ENCODE data around the gene SSNA1. TPM values are rescaled to one million over a fixed set of nuclear protein-coding genes. Genes with fewer than 3 reads are reported as not detected.

SSNA1 gene
- total RNA-seq, 5 donors from 2014 or later (not counting 1 experiment from before 2014, with no cell fraction given), result 37.0 to 71.6 (median 64.0) TPM

- Mint-ChIP-seq H3K9me3 (no peaks in the 10 kb centered on the region), H3K4me1 (peaks cover 39 to 63% (median 48%) of the 10 kb centered on the region in 3 donors), H3K27ac (peak overlapping the region; percentile 88 to 89), H3K36me3 (peaks cover 9% of the 10 kb centered on the region), H3K4me3 (peak overlapping the region; percentile 90 to 92 (median 91)), H3K27me3 (no peaks in the 10 kb centered on the region)
- H3K27me3 ChIP-seq (replicated peaks in 1 of 2; ENCODE audit: control insufficient read depth in 2 of 2, extremely low read depth in 1 of 2, insufficient read depth in 2 of 2, low read length in 1 of 2), result peaks cover 0 to under 1% of the 10 kb centered on the region in 2 experiments
- peaks cover 22 to 53% of the 10 kb centered on the region in 2 experiments for H3K4me1 ChIP-seq (ENCODE audit: control insufficient read depth in 1 of 2, extremely low read depth in 1 of 2, insufficient read depth in 2 of 2, low read length in 2 of 2)
- POLR2A ChIA-PET, result interaction anchor here in 1 of 2 donors (1.2 kb wide), 1 partner anchor 36 kb away, joined by 4 read pairs; the partner anchor contains the start of gene TUBB4B
- peak overlapping the region; percentile 71 to 88 for H3K4me3 ChIP-seq (ENCODE audit: control insufficient read depth in 1 of 2, extremely low read depth in 1 of 2, low read length in 1 of 2)
- H3K9me3 ChIP-seq, result no peaks in the 10 kb centered on the region
- DNase-seq (no peak), ATAC-seq (replicated peaks in 1 of 4) (no peak)
- CTCF ChIA-PET, result interaction anchor here in 1 of 2 donors (0.5 to 0.6 kb wide), 2 partner anchors 32 to 84 kb away, joined by 3 read pairs; no protein-coding TSS in a partner anchor
- peak overlapping the region; percentile 73 for H3K27ac ChIP-seq (ENCODE audit: low read length)
- WGBS (ENCODE audit: insufficient coverage), result 21% methylated on average over 20 of the region's 21 CpGs
- H3K36me3 ChIP-seq (ENCODE audit: control insufficient read depth in 2 of 2, extremely low read depth in 1 of 2, insufficient read depth in 1 of 2, low read length in 1 of 2), result peaks cover 0 to 6% of the 10 kb centered on the region in 2 donors
Measured at GRCh38 chr9:137204731-137205125, 16.3 kb downstream of the SSNA1 start.

- POLR2A ChIA-PET, result interaction anchor here (1.0 to 1.2 kb wide), 2 partner anchors 17 to 36 kb away, joined by 3 to 4 read pairs; partner anchors contain the start of genes RNF208 (in 1 of the 2) and TUBB4B (in 1 of the 2)
- CTCF ChIA-PET, result interaction anchor here in 1 of 2 donors (0.6 kb wide), 1 partner anchor 31 kb away, joined by 3 read pairs; no protein-coding TSS in a partner anchor
- DNase-seq (peak; percentile 80 to 95 (median 91)), ATAC-seq (replicated peaks in 1 of 4) (peak; percentile 50 to 59 (median 54))
- H3K36me3 Mint-ChIP-seq, result peaks cover 9% of the 10 kb centered on the region
- peaks cover 22 to 51% of the 10 kb centered on the region in 2 experiments for H3K4me1 ChIP-seq (ENCODE audit: control insufficient read depth in 1 of 2, extremely low read depth in 1 of 2, insufficient read depth in 2 of 2, low read length in 2 of 2)
- H3K27ac ChIP-seq (ENCODE audit: low read length), result peak within 1 kb of the TSS; percentile 73
- H3K27ac Mint-ChIP-seq, result peak within 1 kb of the TSS; percentile 88 to 89
- H3K4me3 ChIP-seq (ENCODE audit: control insufficient read depth in 1 of 2, extremely low read depth in 1 of 2, low read length in 1 of 2), result peak within 1 kb of the TSS; percentile 71 to 88
- H3K27me3 Mint-ChIP-seq, result no peaks in the 10 kb centered on the region
- H3K9me3 Mint-ChIP-seq, result no peaks in the 10 kb centered on the region
- no peaks in the 10 kb centered on the region for H3K9me3 ChIP-seq
- peak within 1 kb of the TSS; percentile 90 to 92 (median 91) for H3K4me3 Mint-ChIP-seq
- no peaks in the 10 kb centered on the region for H3K27me3 ChIP-seq (replicated peaks in 1 of 2; ENCODE audit: control insufficient read depth in 2 of 2, extremely low read depth in 1 of 2, insufficient read depth in 2 of 2, low read length in 1 of 2)
- peaks cover 0 to 6% of the 10 kb centered on the region in 2 donors for H3K36me3 ChIP-seq (ENCODE audit: control insufficient read depth in 2 of 2, extremely low read depth in 1 of 2, insufficient read depth in 1 of 2, low read length in 1 of 2)
- H3K4me1 Mint-ChIP-seq, result peaks cover 39 to 63% (median 48%) of the 10 kb centered on the region in 3 donors
- WGBS (ENCODE audit: insufficient coverage), result under 1% methylated on average over 95 of the region's 98 CpGs
Measured at GRCh38 chr9:137205126-137206069, 16.9 kb downstream of the SSNA1 start, which contains the start of the genes NDOR1 and TMEM203. Gene NDOR1, plus strand, starts transcription at chr9:137205700. Its CDS starts 78 bp downstream, at chr9:137205778. Gene TMEM203, minus strand, starts transcription at chr9:137205648. Its CDS starts 234 bp downstream, at chr9:137205414.

GRCh38 chr9:137206602-137207001, 18.1 kb downstream of the SSNA1 start:
- H3K4me1 ChIP-seq (ENCODE audit: control insufficient read depth in 1 of 2, extremely low read depth in 1 of 2, insufficient read depth in 2 of 2, low read length in 2 of 2), result peaks cover 19 to 44% of the 10 kb centered on the region in 2 experiments
- ATAC-seq (replicated peaks in 1 of 4) (no peak), DNase-seq (no peak)
- H3K9me3 ChIP-seq, result no peaks in the 10 kb centered on the region
- Mint-ChIP-seq H3K27ac (no peak overlapping the region), H3K9me3 (no peaks in the 10 kb centered on the region), H3K36me3 (peaks cover 9% of the 10 kb centered on the region), H3K4me3 (peak overlapping the region; percentile 90 to 92 (median 91)), H3K27me3 (no peaks in the 10 kb centered on the region), H3K4me1 (peaks cover 39 to 54% (median 41%) of the 10 kb centered on the region in 3 donors)
- ChIA-PET CTCF (no interaction called here), POLR2A (interaction anchor here (0.6 to 1.0 kb wide), 2 partner anchors 15 to 30 kb away, joined by 3 to 5 read pairs; partner anchors contain the start of gene RNF208 (in 1 of the 2))
- H3K27me3 ChIP-seq (replicated peaks in 1 of 2; ENCODE audit: control insufficient read depth in 2 of 2, extremely low read depth in 1 of 2, insufficient read depth in 2 of 2, low read length in 1 of 2), result no peaks in the 10 kb centered on the region
- H3K4me3 ChIP-seq (ENCODE audit: control insufficient read depth in 1 of 2, extremely low read depth in 1 of 2, low read length in 1 of 2), result no peak overlapping the region
- peaks cover 0 to 6% of the 10 kb centered on the region in 2 donors for H3K36me3 ChIP-seq (ENCODE audit: control insufficient read depth in 2 of 2, extremely low read depth in 1 of 2, insufficient read depth in 1 of 2, low read length in 1 of 2)
- 82% methylated on average over 6 of the region's 7 CpGs for WGBS (ENCODE audit: insufficient coverage)
- no peak overlapping the region for H3K27ac ChIP-seq (ENCODE audit: low read length)

GRCh38 chr9:137211532-137211931, 23.1 kb downstream of the SSNA1 start:
- Mint-ChIP-seq H3K4me1 (peaks cover 12 to 17% (median 12%) of the 10 kb centered on the region in 3 donors), H3K36me3 (peaks cover 9% of the 10 kb centered on the region), H3K9me3 (no peaks in the 10 kb centered on the region), H3K27ac (no peak overlapping the region), H3K27me3 (no peaks in the 10 kb centered on the region), H3K4me3 (no peak overlapping the region)
- 91% methylated on average over 13 of the region's 13 CpGs for WGBS (ENCODE audit: insufficient coverage)
- ATAC-seq (replicated peaks in 1 of 4), result no peak
- Histone ChIP-seq H3K27me3 (replicated peaks in 1 of 2; ENCODE audit: control insufficient read depth in 2 of 2, extremely low read depth in 1 of 2, insufficient read depth in 2 of 2, low read length in 1 of 2) (no peaks in the 10 kb centered on the region), H3K36me3 (ENCODE audit: control insufficient read depth in 2 of 2, extremely low read depth in 1 of 2, insufficient read depth in 1 of 2, low read length in 1 of 2) (peaks cover 0 to 5% of the 10 kb centered on the region in 2 donors), H3K4me1 (ENCODE audit: control insufficient read depth in 1 of 2, extremely low read depth in 1 of 2, insufficient read depth in 2 of 2, low read length in 2 of 2) (peaks cover 2 to 12% of the 10 kb centered on the region in 2 experiments), H3K4me3 (ENCODE audit: control insufficient read depth in 1 of 2, extremely low read depth in 1 of 2, low read length in 1 of 2) (no peak overlapping the region), H3K9me3 (no peaks in the 10 kb centered on the region), H3K27ac (ENCODE audit: low read length) (no peak overlapping the region)
- DNase-seq, result no peak
- POLR2A ChIA-PET, result no interaction called here
- CTCF ChIA-PET, result no interaction called here

- Mint-ChIP-seq H3K36me3 (peaks cover 5% of the 10 kb centered on the region), H3K4me1 (peaks cover 2 to 8% (median 2%) of the 10 kb centered on the region in 3 donors), H3K27ac (no peak overlapping the region), H3K9me3 (no peaks in the 10 kb centered on the region), H3K4me3 (no peak overlapping the region), H3K27me3 (no peaks in the 10 kb centered on the region)
- DNase-seq (no peak), ATAC-seq (replicated peaks in 1 of 4) (no peak)
- ChIA-PET POLR2A (no interaction called here), CTCF (no interaction called here)
- Histone ChIP-seq H3K9me3 (no peaks in the 10 kb centered on the region), H3K4me1 (ENCODE audit: control insufficient read depth in 1 of 2, extremely low read depth in 1 of 2, insufficient read depth in 2 of 2, low read length in 2 of 2) (peaks cover 0 to 2% of the 10 kb centered on the region in 2 experiments), H3K36me3 (ENCODE audit: control insufficient read depth in 2 of 2, extremely low read depth in 1 of 2, insufficient read depth in 1 of 2, low read length in 1 of 2) (peaks cover 0 to 5% of the 10 kb centered on the region in 2 donors), H3K27ac (ENCODE audit: low read length) (no peak overlapping the region), H3K4me3 (ENCODE audit: control insufficient read depth in 1 of 2, extremely low read depth in 1 of 2, low read length in 1 of 2) (no peak overlapping the region), H3K27me3 (replicated peaks in 1 of 2; ENCODE audit: control insufficient read depth in 2 of 2, extremely low read depth in 1 of 2, insufficient read depth in 2 of 2, low read length in 1 of 2) (no peaks in the 10 kb centered on the region)
- WGBS (ENCODE audit: insufficient coverage), result 92% methylated on average over 21 of the region's 21 CpGs
Measured at GRCh38 chr9:137212520-137212919, 24.0 kb downstream of the SSNA1 start.
